HEK293 (cell line): ENCODE measurements around the gene FES.

Experiments
- CTCF ChIP-seq: fragments of 450-650 bp; formaldehyde crosslinking; IDR thresholded peaks from 2 replicates; pipeline ENCODE4 v1.5.1; 2016; ENCODE audit warnings: missing biosample characterization, missing genetic modification characterization
- HOXA7 ChIP-seq: sonication (generic); formaldehyde crosslinking; IDR thresholded peaks from 2 replicates; pipeline ENCODE4 v1.8.1; 2022; ENCODE audit warnings: missing genetic modification reagents, borderline replicate concordance
- RBAK ChIP-seq: fragments of 450-650 bp; formaldehyde crosslinking; IDR thresholded peaks from 2 replicates; pipeline ENCODE4 v1.5.1; 2016; ENCODE audit warnings: missing biosample characterization, missing genetic modification characterization
- REST ChIP-seq: fragments of 450-650 bp; formaldehyde crosslinking; IDR thresholded peaks from 2 replicates; pipeline ENCODE4 v1.5.1; 2016; ENCODE audit warnings: missing biosample characterization, missing genetic modification characterization
- ZBTB20 ChIP-seq: fragments of 450-650 bp; formaldehyde crosslinking; IDR thresholded peaks from 2 replicates; pipeline ENCODE4 v1.5.1; 2016; ENCODE audit warnings: missing biosample characterization, missing genetic modification characterization
- ZNF214 ChIP-seq: fragments of 450-650 bp; formaldehyde crosslinking; IDR thresholded peaks from 2 replicates; pipeline ENCODE4 v1.5.1; 2017; ENCODE audit warnings: missing biosample characterization, mild to moderate bottlenecking, missing genetic modification characterization, borderline replicate concordance
- ZNF23 ChIP-seq: fragments of 450-650 bp; formaldehyde crosslinking; IDR thresholded peaks from 2 replicates; pipeline ENCODE4 v1.5.1; 2016; ENCODE audit warnings: missing biosample characterization, missing genetic modification characterization, borderline replicate concordance
- ZNF274 ChIP-seq, 2 experiments: fragments of 200-500 bp in 1 of 2; fragments of 450-650 bp in 1 of 2; sonication (Bioruptor generic) in 1 of 2; formaldehyde crosslinking in 1 of 2; IDR thresholded peaks; 2 replicates each; pipeline versions ENCODE4 v1.5.1 to v1.6.1; 2014 to 2016; ENCODE audit warnings: borderline replicate concordance in 1 of 2, inconsistent platforms in 1 of 2, low read length in 1 of 2, missing biosample characterization in 1 of 2, missing genetic modification characterization in 1 of 2
- ZNF302 ChIP-seq: fragments of 450-650 bp; formaldehyde crosslinking; IDR thresholded peaks from 2 replicates; pipeline ENCODE4 v1.5.1; 2016; ENCODE audit warnings: missing biosample characterization, missing genetic modification characterization, low read depth

DNA sequence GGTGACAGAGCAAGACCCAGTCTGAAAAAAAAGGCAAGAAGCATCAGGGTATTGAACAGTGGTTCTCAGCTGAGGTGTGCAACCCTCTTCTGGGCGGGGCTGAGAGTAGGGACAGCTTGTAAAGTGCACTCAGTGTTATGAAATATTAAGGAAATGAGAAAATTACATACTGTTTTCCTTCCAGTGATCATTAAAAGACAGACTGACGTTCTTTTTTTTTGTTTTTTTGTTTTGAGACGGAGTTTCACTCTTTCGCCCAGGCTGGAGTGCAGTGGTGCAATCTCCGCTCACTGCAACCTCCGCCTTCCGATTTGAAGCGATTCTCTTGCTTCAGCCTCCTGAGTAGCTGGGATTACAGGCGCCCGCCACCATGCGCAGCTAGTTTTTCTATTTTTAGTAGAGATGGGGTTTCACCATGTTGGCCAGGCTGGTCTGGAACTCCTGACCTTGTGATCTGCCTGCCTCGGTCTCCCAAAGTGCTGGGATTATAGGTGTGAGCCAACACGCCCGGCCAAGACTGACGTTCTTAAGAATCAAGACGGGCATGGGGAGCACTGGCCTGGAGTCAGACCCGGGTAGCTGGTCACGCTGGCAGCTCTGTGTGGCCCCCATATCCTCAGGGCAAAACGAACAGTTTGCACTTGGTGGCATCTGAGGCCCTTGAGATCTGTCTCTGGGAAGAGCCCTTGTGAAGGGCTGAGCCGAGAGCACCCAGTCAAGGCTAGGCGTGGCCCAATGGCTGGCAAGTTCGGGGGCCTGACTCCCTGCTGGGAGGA is 30.2 kb downstream of the FES start:
- TF ChIP-seq REST (tag by site-specific recombination) (no peak), ZNF23 (tag by site-specific recombination) (no peak), ZBTB20 (no peak), RBAK (tag by site-specific recombination) (no peak), CTCF (tag by site-specific recombination) (no peak), ZNF214 (tag by site-specific recombination) (no peak), HOXA7 (CRISPR knock-in tag) (no peak), ZNF302 (no peak), ZNF274 (IDR thresholded peaks at IDR 0.05; ENCODE audit: low read length) (no peak), ZNF274 (tag by site-specific recombination; IDR thresholded peaks at IDR 0.05; ENCODE audit: borderline replicate concordance) (no peak)
